IPS DF 19.7 (cell line): ENCODE data around the gene CCL5.
A peak's percentile ranks its signal among the peaks of the same experiment; 100 is the strongest.

ENCODE experiments used
- DNase-seq: peaks from one replicate; pipeline ENCODE4 v3.0.0-alpha.2; 2013; ENCODE audit warnings: low read depth, low spot score

Gene CCL5

GRCh38 chr17:35868737-35869136 is 11.4 kb downstream of the CCL5 start, which contains the start of gene HEATR9:
TSS of gene HEATR9 (minus strand) at chr17:35868891. CDS start at chr17:35868742, 149 bp downstream.
- no peak for DNase-seq

DNA sequence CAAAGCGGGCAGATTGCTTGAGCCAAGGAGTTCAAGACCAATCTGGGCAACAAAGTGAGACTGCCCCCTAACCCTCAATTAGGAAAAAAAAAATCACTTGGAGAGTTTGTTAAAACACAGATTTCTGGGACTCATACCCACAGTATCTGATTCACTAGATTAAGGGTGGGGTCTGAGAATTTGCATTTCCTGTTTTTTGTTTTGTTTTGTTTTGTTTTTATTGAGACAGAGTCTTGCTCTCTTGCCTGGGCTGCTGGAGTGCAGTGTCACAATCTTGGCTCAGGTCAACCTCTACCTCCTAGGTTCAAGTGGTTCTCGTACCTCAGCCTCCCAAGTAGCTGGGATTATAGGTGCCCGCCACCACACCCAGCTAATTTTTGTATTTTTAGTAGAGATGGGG is 12.6 kb downstream of the CCL5 start:
- DNase-seq = no peak

GRCh38 chr17:35866341-35866950 is 13.7 kb downstream of the CCL5 start:
- no peak for DNase-seq

DNA sequence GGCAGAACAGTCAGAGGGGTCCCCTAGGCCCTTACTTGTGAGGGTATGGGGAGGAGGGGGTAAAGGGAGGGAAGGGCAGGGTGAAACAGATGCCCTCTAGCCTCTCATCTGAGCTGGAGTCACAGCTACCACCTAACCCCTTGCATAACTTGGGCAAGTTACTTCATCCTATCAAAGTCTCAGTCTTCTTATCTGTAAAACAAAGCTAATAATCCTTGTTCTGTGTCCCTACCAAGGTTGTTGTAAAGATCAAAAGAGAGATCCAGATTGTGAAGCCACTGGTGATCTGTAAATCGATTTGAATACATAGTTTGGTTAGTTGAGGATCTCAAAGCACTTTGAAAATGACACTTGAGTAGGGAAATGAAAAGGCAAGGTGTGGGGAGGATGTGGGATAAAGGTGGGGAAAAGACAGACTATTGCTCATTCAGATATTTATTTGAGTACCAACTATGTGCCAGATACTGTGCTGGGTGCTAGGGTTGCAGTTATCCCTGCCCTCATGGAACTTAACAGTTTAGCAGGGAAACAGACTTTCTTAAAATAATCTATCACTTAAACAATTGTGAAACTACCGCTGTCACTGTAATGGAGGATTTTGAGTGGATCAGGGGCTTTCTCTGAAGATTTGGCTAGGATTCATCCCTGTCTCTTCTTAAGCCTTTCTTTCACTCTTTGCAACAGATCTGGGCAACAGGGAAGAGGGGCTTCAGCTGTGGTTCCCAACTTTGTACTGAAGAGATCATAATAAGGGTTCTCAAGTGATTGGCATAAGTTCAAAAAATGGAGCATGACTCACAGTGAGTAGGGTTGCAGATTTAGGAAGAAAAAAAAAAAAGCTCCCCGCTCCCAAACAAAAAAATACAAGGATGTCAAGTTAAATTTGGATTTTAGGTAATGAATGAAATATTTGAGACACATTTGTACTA is 14.5 kb downstream of the CCL5 start:
- DNase-seq = no peak

- no peak for DNase-seq
Measured at GRCh38 chr17:35864853-35865252, 15.3 kb downstream of the CCL5 start.

GRCh38 chr17:35856603-35857002 is 23.6 kb downstream of the CCL5 start:
- DNase-seq = no peak

DNA sequence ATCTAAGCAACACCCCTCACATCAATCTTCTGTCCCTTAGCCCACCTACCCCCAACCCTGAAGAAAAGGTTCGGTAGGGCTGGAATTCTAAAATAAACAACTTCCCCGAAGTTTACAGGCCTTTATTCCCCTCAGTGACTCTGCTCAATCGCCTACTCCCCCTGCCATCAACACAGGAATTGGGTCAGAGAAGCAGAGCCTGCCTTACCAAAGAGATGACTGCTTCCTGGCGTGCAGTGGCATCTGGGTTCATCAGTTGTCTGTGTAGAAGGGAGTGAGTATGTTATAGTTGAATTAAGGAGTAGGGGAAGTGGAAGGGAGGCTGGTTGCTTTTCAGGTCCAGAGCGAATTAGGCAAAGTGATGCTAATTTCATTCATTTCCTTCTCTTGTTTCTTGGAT is 24.2 kb downstream of the CCL5 start:
- no peak for DNase-seq

- peak; percentile 25 for DNase-seq
Measured at GRCh38 chr17:35849469-35850348, 30.5 kb downstream of the CCL5 start.

DNA sequence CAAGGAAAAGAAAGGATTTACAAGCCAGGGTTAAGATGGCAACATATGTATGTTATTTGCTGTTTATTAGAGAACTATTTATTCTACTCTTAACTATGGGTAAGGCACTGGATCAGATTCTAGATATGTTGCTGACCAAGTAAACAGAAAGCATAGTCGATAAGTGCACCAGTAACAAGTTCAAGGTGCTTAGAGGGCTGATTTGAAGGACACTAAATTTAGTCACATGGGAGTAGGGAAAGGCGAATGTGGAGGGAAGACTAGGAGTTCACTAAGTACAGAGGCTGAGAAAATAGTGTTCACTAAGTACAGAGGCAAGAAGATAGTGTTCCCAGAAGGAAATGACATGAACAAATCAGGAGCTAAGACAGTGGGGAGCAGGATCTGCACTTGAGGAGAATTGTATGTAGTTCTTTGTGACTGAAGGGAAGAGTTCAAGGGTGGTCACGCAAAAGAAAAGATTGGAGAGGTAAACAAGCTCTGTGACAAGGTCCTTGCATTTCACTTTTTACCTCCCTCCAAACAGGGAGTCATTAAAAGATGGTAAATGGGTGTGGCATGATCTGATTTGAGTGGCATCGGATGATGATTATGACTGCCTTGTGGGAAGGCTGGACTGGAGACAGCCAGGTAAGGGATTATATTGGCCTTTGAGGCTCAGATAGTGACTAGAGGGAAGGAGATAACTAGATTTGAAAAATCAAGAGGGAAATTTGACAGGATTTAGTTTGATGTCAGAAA is 32.4 kb downstream of the CCL5 start:
- no peak for DNase-seq

DNA sequence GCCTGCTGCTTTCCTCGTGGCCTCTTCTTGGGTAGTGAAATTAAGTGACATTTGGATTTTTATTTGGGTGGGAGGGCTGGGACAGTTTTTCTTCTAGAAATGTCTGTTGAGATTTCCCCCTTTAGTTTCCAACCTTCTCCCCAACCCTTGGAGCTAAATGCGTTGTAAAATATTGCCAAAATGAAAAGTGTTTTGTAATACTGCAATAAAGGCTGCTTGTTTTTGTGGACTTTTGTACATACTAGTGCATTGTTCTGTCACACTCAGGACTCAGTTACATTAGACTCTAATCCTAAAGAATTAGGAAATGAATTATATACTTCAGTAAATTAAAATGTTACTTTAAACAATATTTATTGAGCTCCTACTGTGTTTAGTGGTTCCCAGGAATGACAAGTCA is 33.2 kb downstream of the CCL5 start:
- no peak for DNase-seq

DNA sequence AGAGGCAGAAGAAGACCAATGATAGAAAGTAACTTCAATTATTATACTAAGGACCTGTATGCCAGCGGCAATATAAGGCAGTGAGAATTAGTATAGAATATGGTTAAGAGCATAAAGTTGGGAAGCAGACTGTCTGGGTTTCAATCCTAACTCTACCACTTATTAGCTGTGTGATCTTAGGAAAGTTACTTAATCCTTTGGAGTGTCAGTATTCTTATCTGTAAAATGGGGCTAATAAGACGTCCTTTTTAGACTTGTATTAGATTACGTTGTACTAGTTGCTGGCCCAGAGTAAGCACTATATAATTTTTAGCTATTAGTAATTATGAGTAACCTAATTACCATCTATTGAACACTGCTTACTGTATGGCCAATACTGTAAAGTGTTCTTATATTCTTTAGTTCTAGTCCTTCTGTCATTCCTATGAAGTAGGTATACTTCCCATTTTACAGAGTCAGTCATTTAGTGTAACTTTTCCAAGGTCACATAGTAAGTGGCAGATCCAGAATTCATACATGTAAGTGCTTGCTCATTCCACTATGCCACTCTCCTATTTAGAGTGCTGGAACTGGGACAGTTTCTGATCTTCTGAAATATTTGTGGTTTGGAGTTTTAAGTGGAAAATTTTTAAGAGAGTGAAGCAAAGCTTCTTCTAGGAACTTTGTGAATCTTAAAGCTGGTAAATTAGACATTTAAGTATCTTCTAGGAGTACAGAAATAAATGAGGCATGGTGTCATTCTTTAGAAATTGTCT is 33.9 kb downstream of the CCL5 start:
- DNase-seq = no peak

GRCh38 chr17:35844547-35844946 is 35.6 kb downstream of the CCL5 start:
- no peak for DNase-seq

- no peak for DNase-seq
Measured at GRCh38 chr17:35843698-35844097, 36.5 kb downstream of the CCL5 start.

- DNase-seq = no peak
Measured at GRCh38 chr17:35842239-35842638, 37.9 kb downstream of the CCL5 start.

GRCh38 chr17:35841505-35841904 is 38.7 kb downstream of the CCL5 start:
- no peak for DNase-seq

- no peak for DNase-seq
Measured at GRCh38 chr17:35841101-35841500, 39.1 kb downstream of the CCL5 start.

DNA sequence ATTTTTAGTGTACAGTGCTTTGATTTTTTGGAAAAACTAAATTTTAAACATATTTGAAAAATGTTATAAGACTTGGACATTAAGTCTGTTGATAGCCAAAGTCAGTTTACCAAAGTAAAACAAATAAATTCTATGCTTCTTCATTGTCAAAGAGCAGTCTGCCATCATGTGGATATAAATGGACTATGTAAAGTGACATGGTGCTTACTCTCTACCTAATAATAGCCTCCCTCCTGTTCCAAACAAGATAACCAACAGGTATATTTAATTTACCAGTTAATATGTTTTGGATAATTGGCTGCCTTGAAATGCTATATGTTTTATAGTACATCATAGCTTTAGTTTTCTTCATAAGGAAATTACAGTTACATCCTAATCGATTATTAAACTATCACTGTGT is 55.0 kb downstream of the CCL5 start:
- no peak for DNase-seq
